A673 (cell line): Measurements from ENCODE around the gene CEP19.

Experiments used
- CTCF ChIP-seq: fragments of 300-800, 200-600 bp; sonication (generic); conservative IDR thresholded peaks from 2 replicates; pipeline ENCODE4 v1.5.1; 2017; ENCODE audit warnings: low read depth, mild to moderate bottlenecking, antibody characterized with exemption, low read length, moderate library complexity, mixed read lengths
- EZH2 ChIP-seq: fragments of 200-600 bp; sonication (generic); IDR thresholded peaks from 2 replicates; pipeline ENCODE4 v1.6.1; 2017; ENCODE audit warnings: borderline replicate concordance, low read depth, mild to moderate bottlenecking, mixed read lengths, antibody characterized with exemption, low read length; ENCODE audit not compliant: poor library complexity, severe bottlenecking

- TF ChIP-seq CTCF: no peak
- TF ChIP-seq EZH2: no peak
Measured at GRCh38 chr3:196735751-196736150, 23.7 kb upstream of the CEP19 start.
